NK-92 (cell line): ENCODE results near the gene GPR84.

Experiments used
- DNase-seq: peaks from one replicate; lab custom pipeline; 2025; ENCODE audit not compliant: unreplicated experiment; lab: John Stamatoyannopoulos, UW

GPR84 gene

DNA sequence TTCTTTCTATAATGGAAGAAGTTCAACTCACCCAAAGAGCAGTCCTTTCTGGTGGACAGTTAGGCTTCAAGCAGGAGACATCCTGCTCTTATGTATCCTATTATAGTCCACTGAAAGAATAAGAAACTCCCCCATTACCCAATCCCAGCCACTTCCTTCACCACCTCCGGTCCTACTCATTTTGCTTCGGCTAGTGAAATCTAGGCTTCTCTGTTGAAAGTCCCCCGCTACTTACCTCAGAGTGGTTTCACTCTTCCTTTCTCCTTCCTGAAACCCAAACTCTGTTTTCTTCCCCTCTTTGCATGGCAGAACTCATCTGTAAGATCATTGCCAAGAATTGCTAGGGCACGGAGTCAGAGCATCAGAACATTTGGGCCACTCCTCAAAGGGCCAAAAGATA lies at the start of gene GPR84:
GPR84 (minus strand) TSS at position 74 of the 400 bp plus-strand sequence. CDS start 635 bp downstream, outside the sequence.
- DNase-seq, result no peak

DNA sequence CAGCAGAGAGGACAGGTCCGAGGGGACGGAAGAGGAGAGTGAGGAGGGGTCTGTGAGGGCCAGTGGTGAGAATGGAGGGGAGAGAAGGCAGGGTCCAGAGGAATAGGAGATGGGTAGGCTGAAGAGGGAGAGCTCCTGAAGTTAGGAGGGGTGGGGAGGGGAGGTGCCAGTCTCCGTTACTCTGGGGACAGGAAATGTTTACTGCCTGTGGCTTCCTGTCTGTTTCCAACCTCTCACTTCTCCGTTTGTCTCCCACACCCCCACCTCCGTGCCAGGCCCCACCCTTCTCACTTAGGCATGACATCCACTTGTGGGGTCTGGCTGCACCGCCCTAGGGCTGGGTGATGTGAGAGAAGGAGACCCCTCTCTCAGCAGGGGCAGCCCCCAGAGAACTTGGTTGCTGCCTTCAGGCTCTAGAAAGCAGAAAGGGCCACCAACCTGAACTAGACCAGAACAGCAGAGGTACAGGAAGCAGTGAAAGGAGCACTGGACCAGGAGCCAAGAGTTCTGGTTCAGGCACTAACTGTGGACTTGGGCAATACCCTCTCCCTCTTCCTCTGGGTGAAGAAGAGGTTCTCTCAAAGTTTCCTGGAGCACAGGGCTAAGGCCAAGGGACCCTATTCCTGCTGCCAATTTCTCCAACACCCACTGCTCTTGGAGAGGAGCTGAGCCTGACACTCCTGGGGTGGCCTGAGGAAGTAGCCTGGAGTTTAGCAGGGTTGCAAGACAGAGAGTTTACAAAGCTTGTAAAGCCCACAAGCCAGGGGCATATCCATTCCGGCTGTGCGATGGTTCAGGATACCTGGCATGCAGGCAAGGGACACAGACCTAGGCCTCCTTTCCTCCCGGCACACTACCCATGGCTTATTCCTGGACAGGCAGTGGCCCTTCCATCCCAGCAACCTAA lies 49.3 kb upstream of the GPR84 start:
- no peak for DNase-seq

DNA sequence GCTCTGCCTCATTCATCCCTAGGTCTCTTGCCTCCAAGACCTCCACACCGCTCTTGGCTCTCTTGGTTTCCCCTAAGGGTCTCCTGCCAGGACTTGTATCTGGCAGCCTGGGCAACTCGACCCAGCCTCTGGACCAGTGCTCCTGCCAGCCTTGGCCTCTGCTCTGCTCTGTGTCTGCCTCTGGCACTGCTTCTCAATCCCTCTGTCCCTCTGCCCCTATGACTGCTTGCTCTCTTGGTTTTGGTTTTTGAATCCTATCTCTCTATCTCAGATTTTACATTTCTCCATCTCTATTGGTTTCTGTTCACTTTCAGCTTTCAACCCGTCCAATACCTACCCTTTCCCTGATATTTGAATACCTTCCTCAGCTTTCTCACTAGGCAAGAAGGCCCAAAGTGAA lies 48.5 kb upstream of the GPR84 start:
- no peak for DNase-seq

DNA sequence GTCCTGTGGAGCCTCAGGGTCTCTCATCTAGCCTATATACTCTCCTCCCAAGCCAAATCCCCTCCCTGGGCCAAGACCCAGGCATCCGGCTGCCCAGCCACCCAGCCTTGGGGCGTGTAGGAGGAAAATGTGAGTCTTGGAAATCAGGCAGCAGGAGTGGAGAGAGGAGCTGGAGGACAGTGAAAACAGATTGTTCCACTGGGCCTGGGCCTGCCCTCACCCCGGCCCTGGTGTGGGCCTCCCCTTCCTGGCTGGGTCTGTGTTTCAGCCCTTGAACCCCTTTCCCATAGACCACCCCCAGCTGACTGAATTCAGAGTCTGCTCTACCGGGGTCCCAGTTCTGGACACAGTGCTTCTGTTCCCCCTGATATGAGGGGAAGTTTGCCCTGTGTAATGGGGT lies 48.1 kb upstream of the GPR84 start:
- DNase-seq, result no peak

DNA sequence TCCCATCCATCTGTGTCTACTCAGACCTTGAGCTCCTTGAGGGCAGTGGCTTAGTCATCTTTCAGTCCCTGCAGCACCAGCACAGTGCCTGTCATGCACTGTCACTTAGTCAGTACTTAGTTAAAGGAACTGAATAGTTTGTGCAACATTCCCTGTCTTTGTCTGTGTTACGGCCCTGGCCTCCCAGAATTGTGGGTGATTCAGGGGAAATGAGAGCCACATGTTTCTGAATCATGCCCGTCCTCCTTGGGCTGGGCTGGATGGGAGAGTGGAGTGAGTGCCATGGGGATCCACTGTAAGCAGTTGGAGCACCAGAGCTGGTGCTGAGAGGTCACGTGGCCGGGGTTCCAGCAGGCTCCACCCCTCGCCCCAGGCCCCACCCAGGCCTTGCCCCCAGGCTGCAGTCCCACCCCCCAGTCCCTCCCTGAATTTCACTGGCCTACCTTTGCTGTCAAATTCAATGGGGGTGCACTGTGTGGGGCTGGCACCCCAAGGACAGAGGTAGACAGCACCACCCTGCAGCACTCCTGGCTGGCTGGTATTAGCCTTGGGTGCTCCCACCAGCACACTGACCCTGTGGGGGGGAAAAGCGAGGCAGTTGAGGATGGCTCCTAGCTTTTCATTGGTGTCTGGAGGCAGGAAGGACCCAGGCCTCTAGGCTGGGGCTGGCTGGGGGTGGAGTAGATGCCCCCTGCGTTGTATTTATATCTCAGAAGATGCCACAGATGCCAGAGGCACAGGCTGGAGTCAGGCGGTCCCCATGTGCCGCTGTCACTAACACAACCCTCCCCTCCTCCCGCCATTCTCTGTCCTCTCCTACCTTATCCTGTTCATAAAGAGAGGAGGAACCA lies 47.3 kb upstream of the GPR84 start:
- DNase-seq, result no peak

DNA sequence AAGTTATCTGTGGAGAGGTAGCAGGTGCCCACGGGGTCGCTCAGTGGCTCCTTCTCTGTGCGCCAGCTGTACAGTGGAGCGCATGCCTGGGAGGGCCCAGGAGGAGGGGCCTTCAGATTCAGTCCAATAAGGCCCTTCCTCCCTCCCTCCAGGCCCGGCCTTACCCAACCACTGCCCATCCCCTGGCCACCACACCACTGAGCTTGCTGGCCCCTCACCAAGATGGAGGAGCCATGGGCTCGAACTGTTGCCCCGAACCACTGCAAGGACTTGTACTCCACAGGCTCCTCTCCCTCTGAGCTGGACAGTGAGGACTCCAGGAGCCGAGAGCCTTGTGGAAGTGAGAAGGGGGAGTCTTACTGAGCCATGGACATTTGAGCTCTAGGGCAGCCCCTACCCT lies 45.0 kb upstream of the GPR84 start:
- DNase-seq, result no peak

DNA sequence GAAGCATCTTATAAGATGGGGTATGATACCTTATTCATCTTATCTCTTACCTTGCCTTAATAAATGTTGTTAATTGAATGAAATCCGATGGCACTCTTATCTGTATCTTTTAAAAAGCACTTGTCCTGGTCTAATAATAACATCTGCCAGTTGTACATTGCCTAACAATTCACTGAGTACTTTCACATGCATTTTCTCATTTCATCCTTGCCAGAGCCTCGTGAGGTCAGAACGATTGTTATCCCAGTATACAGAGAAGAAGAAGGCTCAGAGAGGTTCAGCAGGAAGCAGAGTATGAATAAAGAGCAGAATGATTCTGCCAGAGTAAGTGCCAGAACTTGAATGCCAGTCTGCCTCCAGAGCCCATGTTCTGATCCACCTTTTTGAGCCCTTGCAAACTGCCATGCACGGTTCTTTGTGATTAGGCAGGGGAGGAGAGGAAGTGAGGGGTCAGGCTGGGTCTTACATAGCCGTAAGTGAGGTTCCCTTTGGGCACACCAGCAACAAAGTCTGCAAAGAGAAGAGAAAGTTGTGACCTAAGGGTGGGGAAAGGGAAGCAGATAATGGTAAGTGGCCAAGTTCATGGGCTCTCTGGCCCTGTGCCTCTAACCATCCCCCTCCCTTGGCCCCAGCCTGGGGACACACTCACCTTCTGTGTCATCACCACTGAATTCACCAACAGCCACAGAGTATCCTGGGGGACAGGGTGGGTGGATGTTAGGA lies 43.1 kb upstream of the GPR84 start:
- no peak for DNase-seq

DNA sequence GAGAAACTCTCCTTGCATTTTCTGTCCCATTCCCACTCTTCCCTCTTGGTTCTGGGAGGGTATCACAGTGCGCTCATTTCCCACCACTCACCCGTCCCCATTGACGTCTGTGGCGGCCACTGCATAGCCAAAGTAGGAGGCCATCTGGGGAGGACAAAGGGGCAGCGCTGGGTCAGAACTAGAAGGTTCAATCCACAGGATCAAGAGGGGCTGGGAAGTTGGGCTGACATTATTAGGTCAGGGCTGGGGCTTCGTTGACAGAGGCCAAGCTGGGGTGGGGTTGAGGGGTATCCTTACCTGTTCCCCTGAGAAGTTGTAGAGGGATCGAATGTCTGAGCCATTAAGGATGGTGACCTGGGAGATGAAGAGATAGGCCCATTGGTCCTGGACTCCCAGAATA lies 41.3 kb upstream of the GPR84 start:
- DNase-seq, result no peak

DNA sequence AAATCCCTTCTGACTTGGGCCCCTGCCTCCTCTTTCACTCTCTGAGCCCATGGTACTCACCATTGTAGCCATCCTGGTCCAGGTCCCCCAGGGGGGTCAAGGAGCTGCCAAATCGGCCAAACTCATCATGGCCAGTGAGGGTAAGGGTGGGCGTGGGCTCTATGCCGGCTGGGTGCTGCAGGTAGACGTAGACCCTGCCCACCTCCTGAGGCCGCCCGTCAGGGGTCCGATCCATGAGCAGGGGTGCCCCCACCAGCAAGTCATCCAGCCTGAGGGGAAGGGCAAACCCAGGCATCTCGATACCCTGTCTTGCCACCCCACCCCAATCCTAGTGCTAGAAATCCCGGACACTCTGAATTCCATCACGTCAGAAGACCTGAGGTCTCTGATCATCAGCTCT lies 40.8 kb upstream of the GPR84 start:
- DNase-seq, result no peak

DNA sequence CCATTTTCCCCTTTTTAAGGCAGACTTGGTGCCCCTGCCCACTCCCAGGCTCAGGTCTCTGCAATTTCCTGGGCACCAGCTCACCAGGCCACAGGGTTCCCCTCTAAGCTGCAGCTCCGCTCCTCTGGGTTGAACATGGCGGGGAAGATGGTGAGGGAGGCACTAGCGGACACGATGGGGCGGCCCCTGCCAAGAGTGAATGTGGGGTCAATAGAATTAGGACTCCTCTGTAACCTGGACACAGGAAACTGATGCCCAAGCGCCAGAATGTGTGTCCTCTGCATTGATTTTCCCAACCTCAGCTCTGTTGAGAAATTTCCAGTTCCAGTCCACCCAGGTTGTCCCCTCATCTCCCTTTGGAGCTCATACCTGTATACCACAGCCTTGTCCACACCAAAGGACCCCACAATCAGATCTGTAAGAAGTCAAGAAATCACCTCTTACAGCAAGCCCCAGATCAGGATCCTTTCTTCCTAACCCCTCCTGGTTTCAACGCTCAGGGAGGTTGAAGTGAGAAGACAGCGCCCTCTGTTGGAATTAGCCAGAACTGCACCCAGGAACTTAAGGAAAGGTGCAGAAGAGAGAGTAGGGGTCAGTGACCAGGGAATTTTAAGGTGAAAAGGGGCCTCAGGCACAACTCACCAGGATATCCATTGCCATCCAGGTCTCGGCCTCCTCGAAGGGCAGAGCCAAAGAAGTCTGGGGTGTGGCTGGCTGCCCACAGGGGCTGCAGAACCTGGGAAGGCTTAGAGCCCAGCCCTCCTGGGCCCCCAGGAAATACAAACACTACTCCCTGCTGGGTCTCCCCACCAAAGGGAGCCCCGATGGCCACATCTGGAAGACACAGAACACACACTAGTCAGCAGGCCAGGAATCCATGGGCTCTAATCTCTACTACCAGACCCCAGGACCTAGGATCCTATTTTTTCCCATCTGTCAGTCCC lies 40.0 kb upstream of the GPR84 start:
- DNase-seq, result no peak

DNA sequence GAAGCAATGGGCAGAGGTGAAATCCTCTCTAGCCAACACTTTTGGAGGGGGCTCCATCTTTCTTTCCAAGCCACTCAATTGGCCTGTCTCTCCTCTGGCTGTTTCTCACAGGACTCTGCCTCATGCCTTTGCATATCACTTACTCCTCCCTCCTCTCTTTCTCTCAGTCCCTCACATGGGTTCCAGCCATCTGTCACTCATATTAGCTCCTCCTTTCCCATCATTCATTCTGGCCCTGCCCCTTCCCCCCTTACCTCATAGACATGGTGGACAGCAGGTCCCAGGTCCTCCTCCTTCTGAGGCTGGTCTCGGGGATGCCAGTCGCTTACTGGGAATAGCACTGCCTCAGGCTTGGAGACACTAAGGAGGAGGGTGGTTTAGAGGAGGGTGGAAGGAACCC lies 36.8 kb upstream of the GPR84 start:
- DNase-seq, result no peak

DNA sequence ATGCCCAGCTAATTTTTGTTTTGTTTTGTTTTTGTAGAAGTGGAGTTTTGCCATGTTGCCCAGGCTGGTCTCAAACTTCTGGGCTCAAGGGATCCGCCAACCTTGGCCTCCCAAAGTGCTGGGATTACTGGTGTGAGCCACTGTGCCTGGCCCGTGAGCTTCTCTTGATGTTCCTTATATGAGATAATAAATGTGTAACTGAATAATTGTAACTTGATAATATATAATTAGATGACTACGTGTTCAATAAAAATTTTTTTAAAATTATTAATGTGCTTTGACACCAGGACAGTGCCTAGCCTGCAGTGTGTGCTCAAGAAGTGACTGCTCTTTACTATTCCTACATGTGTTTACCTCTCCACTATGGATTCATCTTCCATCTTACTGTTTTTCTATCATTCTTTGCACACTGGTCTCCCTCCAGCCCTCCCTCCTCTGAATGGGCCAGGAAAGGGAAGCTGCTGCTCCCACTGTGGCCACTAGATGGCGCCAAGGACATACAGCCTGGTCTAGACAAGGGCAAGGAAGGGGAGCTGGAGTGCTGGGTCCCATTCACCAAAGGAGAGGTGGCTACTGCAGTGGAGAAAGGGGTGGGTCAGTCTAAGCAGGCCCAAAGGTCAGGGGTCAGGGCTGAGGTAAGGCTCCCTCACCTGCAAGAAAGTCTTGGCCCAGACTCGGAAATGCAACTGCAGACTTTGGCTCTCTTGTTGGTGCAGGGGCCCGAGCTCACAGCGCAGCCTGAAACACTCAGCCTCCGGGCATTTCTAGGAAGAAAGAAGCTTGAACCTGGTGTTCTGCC lies 34.9 kb upstream of the GPR84 start:
- DNase-seq, result no peak

DNA sequence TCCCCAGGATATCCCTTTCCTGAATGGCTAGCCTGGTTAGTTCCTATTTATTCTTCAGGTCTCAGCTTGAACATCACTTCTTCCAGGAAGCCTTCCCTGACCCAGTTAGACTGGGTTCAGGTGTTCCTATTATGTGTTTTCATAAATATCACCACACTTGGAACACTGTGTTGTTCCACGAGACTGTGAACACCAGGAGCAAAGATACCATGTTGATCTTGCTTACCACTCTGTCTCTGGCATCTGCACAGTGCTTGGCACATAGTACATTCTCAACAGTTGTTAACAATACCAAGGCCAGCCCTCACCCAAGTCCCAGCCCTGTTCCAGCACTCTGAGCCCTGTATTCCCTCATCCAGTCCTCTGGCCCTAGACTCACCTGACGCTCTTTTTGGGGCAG lies 33.9 kb upstream of the GPR84 start:
- no peak for DNase-seq

DNA sequence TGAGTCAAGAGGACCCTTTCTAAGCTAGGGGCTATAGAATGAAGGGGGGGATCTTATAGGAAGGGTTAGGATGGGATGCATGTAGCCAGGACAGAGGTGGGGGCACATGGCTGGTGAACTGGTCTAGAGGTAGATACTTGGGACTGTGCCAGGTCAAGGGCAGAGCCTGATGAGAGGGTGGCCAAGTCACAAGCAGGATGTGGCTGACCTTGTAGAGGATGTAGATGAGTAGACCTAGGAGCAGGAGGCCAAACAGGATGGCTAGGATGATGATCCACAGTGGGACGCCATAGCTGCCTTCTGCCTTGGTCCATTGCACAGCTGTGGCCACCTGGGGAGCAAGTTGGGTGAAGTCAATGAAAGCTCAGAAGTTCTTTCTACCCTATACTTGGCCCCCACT lies 32.9 kb upstream of the GPR84 start:
- no peak for DNase-seq

DNA sequence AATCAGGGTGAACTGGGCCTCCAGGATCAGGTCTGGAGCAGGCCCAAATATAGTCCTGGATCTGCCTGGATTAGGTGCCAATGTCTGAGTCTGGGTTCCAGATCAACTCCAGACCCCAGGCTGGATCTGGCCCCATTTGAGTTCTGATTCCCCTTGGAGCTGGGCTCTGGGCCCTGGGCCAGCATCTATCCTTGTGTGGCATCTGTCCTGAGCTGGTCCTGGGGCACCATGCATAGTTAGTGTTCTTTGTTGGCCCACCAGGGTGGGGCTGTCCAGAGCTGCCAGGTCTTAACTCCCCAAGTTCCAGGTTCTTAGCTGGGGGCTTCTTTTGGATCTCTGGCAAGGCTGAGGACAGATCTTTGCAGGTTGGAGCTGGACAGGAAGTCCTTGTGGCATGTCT lies 31.3 kb upstream of the GPR84 start:
- no peak for DNase-seq

DNA sequence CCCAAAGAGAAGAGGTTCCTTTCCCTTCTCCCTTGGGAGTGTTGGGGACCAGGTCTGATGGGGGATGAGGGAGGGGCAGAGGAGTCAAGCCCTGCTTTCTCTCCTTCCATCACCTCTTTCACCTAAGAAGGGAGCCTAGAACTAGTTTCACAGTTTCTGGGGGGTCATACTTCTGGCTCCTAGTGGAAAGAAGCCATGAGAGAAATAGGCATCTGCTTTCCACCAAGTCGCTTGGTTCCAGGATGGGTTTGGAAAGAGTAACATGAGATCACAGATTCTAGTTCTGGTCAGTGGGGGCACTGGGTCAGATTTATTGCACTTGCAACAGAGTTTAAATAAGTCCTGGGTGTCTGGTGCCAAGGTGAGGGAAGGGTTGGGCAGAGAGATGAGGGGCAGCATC lies 30.7 kb upstream of the GPR84 start:
- DNase-seq, result no peak

DNA sequence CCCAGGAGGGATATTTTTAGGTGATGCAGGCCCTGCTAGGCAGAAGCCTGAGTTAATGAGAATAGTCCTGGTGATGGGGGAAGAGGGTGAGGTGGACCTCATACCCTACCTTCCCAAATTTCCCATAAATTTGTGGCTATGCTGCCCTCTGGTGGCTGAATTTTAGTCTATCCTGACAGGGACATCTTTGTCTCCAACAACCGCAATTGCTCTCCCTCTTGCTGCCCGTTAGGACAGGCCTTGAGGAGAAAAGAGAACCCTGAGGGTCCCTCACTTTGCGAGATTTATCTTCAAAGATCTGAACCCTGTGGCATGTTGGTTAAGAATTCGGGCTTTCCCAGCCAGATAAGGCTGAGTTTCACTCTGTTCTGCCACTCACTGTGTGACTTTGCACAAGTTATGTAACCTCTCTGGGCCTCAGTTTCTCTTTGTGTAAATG lies 30.0 kb upstream of the GPR84 start:
- no peak for DNase-seq

DNA sequence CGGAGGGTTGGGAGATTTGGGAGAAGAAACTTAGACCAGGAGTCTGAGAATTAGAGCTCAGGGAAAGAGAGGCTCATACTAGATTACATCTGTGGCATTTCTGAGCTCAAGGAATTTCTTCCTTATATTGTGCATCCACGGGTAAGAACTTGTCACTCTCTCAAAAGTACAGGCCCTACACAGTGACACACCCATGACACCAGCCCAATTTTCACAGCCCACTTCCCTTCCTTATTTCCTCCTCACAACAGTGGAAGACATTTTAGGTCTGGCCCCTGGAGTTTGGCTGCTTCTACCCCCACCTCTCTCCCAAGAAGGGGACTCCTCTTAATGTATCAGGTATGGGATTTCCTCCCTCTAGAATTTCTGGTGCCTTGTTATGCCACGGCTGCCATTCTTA lies 29.5 kb upstream of the GPR84 start:
- DNase-seq, result no peak

DNA sequence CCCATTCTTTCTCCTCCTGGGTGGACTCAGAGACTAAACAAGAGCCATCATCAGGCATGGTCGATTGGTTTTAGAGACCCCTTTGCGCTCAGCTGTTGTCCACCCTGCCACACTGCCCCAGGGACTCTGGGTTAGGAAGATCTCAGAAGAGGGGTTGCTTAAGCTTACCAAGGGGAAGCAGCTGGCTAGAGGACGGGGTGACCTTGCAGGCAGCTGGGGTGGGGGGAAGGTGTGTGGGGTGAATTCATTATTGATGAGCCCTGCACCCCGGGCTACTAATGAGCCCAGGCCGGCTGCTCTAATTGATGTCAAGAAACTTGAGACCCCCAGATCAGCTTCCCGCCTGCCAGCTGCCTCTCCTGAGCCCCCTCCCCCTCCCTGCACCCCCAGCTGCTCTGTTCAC lies 28.9 kb upstream of the GPR84 start:
- no peak for DNase-seq
